GM18498 (cell line): ENCODE data around the gene MALSU1.

Source experiments
- ATAC-seq: cut with Tn5 transposase; IDR thresholded peaks from one replicate; pipeline ENCODE4 v1.9.1; 2021; ENCODE audit warnings: mild to moderate bottlenecking, moderate library complexity; ENCODE audit not compliant: unreplicated experiment

Gene MALSU1

GRCh38 chr7:23298885-23299769 is at the start of gene MALSU1:
Gene MALSU1, plus strand, starts transcription at chr7:23299339. Its CDS starts 14 bp downstream, at chr7:23299353.
- peak; percentile 99 for ATAC-seq

- ATAC-seq = no peak
Measured at GRCh38 chr7:23249486-23249885, 49.7 kb upstream of the MALSU1 start.

- no peak for ATAC-seq
Measured at GRCh38 chr7:23254051-23254681, 45.0 kb upstream of the MALSU1 start.

- no peak for ATAC-seq
Measured at GRCh38 chr7:23256731-23257130, 42.4 kb upstream of the MALSU1 start.

GRCh38 chr7:23260371-23260770 is 38.8 kb upstream of the MALSU1 start:
- ATAC-seq = no peak

- peak; percentile 84 for ATAC-seq
Measured at GRCh38 chr7:23261843-23262452, 37.2 kb upstream of the MALSU1 start.

GRCh38 chr7:23264916-23265458 is 34.2 kb upstream of the MALSU1 start:
- ATAC-seq = no peak

GRCh38 chr7:23266918-23267317 is 32.2 kb upstream of the MALSU1 start:
- ATAC-seq = no peak

GRCh38 chr7:23267357-23267756 is 31.8 kb upstream of the MALSU1 start:
- ATAC-seq = no peak

- ATAC-seq = no peak
Measured at GRCh38 chr7:23268167-23268566, 31.0 kb upstream of the MALSU1 start.

GRCh38 chr7:23268746-23269145 is 30.4 kb upstream of the MALSU1 start:
- ATAC-seq = no peak

- no peak for ATAC-seq
Measured at GRCh38 chr7:23272275-23272674, 26.9 kb upstream of the MALSU1 start.

- ATAC-seq = peak; percentile 97
Measured at GRCh38 chr7:23273141-23273599, 26.0 kb upstream of the MALSU1 start.

GRCh38 chr7:23275912-23276311 is 23.2 kb upstream of the MALSU1 start:
- ATAC-seq = no peak

GRCh38 chr7:23276376-23276775 is 22.8 kb upstream of the MALSU1 start:
- no peak for ATAC-seq

GRCh38 chr7:23276947-23277346 is 22.2 kb upstream of the MALSU1 start:
- no peak for ATAC-seq

- ATAC-seq = no peak
Measured at GRCh38 chr7:23277359-23277989, 21.7 kb upstream of the MALSU1 start.

- ATAC-seq = no peak
Measured at GRCh38 chr7:23279819-23280525, 19.2 kb upstream of the MALSU1 start.

GRCh38 chr7:23283086-23283485 is 16.1 kb upstream of the MALSU1 start:
- ATAC-seq = no peak

GRCh38 chr7:23284871-23285270 is 14.3 kb upstream of the MALSU1 start:
- no peak for ATAC-seq
